GM12878 (cell line): ENCODE data around the gene LILRB3.

ENCODE experiments used
- ATF3 ChIP-seq: IDR thresholded peaks from 2 replicates; pipeline ENCODE4 v1.6.1; 2011; ENCODE audit warnings: low read depth, mild to moderate bottlenecking, low read length, moderate library complexity, borderline replicate concordance; ENCODE audit errors: extremely low read depth
- EP300 ChIP-seq, 2 experiments: fragments of 150-350 bp in 1 of 2; IDR thresholded peaks; 2 replicates each; pipeline ENCODE4 v1.6.1; 2011 to 2012; ENCODE audit warnings: low read depth in 2 of 2, low read length in 2 of 2, borderline replicate concordance in 1 of 2, improper control_type of control experiment in 1 of 2, inconsistent platforms in 1 of 2; ENCODE audit not compliant: control insufficient read depth in 1 of 2
- NBN ChIP-seq: fragments of 450-650 bp; IDR thresholded peaks from 2 replicates; pipeline ENCODE4 v1.6.1; 2016
- TCF3 ChIP-seq: IDR thresholded peaks from 2 replicates; pipeline ENCODE4 v1.6.1; 2012; ENCODE audit warnings: low read depth, mild to moderate bottlenecking, low read length, borderline replicate concordance; ENCODE audit not compliant: insufficient read depth

GRCh38 chr19:54257116-54257480 is 34.3 kb upstream of the LILRB3 start, which contains the start of gene LILRB5:
- TF ChIP-seq EP300 (IDR thresholded peaks at IDR 0.05; ENCODE audit: borderline replicate concordance in 1 of 2, control insufficient read depth in 1 of 2, low read depth in 2 of 2, low read length in 2 of 2) (no peak), ATF3 (no peak), NBN (no peak), TCF3 (no peak)
